GM03348 (cell line): ENCODE results near the gene KIF13A.
"Not testable (repeated sequence)": the region's sequence is repeated elsewhere in the genome, so short reads cannot be mapped to it uniquely, and the experiment has no call there.

Source experiments
- DNase-seq: peaks from one replicate; pipeline ENCODE4 v3.0.0; 2012; ENCODE audit warnings: low spot score

KIF13A gene

DNA sequence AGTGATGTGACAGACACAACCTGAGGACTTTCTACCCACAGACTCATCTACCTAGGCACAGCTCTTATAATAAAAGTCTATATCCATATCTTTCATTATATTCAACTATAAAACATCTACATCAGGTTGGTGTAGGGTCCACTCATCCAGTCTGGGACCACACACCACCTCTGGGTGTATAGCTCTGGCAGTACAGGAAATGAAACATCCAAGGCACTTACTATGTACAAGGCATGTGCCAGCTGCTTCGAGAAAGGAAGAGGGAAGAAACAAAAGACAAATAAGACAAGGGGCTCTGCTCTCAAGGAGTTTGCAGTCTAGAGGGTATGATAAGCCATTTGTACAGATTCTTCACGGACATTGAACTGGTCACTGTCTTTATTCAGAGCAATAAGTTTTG is 18.6 kb downstream of the KIF13A start:
- DNase-seq = no peak

DNA sequence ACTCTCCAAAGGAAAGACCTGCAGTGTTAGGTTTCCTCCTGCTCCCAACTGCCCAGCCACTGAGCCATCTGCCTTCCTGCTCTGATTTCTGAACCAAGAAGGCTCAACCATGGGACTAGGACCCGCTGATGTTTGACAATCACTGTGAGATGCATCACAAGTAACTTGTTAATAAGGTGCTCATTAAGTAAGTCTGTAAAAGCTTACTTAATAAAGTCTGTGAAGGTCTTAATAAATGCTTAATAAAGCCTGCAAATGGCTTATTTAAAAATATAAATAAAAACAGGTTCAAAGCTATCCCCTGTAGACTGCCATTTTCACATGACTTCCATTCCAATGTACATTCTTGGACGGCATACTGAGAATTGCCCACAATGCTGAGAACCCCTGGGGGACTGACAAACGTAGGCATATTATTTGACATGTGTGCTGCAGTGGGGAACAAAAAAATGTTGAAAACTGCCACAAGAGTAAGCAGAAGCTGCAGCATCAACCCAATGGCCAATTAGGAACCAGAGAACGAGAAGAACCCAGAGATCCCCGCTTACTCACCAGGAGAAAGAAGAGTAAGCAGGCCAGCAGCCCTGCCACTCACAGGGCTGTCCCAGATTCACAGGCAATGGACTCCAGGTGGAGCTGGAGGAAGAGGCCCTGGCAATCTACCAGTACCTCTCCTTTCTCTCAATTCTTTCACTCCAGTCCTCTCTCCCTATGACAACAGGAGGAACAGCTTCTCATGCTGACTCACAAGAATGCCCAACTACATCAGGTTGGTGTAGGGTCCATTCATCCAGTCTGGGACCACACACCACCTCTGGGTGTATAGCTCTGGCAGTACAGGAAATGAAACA is 19.5 kb downstream of the KIF13A start:
- DNase-seq = no peak

DNA sequence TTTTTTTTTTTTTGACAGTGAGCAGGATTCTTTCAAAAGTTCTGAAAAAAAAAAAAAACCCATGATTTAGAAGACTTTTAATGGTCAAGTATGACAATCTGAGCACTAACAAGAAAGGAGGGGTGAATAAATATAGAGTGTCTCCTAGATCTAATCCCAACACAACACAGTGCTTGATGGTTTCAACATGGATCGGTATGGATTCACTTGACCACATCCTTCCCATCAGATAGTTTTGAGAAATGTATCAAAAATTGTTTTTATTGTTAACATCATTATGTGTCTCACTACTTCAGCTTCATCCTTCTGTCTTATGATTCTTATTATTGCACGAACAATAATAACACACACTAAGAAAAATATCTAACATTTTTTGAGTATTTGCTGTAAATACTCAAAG is 21.0 kb downstream of the KIF13A start:
- DNase-seq = no peak

DNA sequence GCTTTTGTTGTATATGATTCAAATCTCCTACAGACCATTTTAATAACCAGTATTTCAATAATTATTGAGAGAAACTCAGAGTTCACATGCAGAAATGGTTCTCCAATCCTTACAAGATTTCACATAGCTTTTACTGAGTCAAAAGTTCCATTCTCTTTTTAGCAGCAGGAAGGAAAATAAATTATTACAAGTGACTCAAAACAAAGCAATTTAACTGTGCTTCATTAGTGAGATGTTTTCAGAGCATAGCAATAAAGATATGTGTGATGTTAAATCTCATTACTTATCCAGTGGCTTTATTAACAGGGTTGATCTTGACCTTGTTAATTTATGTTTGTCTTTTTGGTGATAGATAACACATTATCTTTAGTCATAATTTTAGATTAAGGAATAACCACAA is 22.0 kb downstream of the KIF13A start:
- peak; percentile 45 for DNase-seq

DNA sequence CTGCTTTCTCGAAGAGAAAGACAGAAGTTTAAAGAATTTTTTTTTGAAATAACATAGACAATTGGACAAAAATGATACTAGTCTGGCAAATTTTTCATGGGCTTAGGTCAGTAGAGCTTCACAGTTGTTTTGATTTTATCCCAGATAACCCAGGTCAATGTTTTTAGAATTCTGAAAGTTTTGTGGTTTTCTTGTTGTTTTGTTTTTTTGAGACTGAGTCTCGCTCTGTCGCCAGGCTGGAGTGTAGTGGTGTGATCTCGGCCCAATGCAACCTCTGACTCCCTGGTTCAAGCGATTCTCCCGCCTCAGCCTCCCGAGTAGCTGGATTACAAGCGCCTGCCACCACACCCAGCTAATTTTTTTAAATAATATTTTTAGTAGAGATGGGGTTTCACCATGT is 22.8 kb downstream of the KIF13A start:
- DNase-seq = no peak

DNA sequence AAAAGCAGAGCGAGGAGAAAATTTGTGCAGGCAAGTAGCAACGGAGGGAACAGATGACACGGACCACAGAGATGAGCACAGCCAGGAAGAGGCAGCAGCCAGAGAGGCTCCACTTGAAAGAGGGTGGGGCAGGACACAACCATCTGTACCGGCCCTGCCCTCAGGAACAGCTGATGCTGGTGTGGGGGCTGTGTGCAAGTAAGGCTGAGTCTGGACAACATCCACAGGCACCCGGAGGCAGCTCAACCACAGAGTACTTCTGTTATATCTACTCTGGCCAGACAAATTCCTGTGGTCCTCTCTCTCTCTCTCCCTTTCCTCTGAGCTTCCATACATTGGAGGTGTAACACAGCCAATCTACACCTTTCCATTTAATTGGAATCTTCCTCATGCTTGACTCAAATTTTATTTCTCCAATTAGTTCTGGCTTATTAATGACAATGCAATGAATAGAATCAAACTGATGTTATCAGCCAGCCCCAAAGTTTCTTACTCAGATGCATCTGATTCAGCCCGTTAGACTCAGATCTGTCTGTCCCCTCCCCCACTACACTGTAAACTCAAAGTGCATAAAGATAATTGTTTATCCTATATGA is 24.9 kb downstream of the KIF13A start:
- DNase-seq = peak; percentile 96

DNA sequence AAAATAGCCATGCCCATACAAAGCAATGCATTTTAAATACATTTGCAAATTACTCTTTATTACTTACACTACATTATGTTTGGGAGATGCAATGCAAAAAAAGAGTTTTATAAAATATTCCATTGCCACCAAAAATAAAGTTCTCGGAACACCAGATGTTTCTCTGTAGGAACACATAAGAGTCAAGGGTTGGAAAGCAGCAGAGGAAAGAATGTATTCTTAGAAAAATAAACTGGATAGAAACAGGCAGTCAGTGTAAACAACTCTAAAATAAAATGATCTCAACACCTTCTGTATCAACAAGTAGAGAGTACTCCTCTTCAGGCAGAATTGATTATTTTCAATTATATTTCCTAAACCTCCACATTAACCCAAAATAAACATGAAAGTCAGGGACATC is 28.1 kb downstream of the KIF13A start:
- no peak for DNase-seq

DNA sequence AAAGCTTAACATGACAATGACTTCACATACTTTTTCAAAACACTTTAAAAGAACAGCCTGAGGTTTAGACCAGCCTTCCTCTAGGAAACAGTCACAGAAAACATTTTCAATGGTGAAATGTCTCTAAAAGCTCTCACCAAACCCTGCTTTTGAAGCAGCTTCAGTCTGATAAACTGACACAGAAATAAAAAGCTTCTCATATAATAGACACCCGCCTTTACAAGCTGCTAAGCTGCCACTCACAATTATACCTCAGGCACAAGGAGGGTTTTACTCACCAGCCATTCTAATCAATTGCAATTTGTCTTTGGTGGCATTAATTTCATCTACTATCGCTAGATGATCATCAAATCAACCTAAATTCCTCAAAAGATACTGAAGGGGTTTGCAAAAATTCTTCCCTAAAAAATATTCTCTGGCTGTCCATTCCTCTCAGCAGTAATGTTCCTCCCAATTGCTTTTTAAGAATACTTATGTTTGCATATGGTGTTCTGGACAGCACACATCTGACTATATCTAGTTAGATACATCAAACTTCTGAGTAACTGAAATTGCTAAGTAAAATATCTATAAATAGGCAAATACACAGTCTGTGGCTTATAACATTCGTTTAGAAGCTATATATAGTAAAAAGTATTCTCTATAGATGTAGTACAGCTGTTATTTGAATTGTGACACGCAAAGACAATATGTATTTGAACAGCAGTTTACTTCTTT is 29.4 kb downstream of the KIF13A start:
- DNase-seq = no peak

DNA sequence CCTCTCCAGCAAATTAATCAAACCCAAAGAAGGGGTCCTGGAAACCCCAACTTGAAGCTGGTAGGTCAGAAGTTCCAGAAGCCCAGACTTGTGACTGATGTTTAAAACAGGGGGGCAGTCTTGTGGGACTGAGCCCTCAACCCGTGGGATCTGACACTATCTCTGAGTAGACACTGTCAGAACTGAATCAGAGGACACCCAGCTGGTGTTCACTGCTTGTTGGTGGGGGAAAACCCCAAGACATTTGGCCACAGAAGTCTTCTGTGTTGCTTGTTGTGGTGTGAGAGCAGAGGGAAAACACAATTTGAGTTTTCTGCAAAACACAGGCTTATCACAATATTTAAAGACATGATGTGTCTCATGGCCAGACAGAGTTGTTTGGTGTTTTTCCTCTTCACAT is 29.9 kb downstream of the KIF13A start:
- DNase-seq = no peak

DNA sequence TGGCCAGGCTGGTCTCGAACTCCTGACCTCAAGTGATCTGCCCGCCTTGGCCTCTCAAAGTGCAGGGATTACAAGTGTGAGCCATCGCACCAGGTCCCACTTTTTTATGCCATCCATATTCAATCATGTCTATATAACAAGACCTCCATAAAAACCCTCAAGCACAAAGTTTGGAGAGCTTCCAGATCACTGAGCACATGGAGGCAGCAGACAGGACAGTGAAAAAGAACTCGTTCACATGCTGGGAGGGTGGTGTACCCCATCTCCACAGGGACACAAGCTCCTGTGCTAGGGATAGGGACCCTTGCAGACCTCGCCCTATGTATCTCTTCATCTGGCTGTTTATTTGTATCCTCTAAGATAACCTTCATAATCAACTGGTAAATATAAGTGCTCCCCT is 30.3 kb downstream of the KIF13A start:
- no peak for DNase-seq

DNA sequence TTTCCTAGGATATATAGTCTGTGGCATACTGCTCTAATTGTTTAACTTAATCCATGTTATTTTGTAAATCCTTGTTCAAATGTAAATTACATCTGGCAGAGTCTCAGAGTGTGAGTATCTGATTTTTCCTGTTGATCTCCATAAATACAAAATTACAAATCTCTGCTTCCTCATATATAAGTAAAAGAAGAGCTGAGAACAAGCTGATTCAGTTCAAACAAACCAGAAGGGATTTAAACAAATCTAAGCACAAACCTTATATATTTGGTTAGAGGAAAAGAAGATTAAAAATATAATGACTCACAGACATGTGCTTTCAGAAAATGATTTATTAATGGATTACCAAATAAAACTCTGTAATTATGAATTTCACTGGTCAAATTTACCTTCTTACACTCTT is 37.3 kb downstream of the KIF13A start:
- DNase-seq = no peak

DNA sequence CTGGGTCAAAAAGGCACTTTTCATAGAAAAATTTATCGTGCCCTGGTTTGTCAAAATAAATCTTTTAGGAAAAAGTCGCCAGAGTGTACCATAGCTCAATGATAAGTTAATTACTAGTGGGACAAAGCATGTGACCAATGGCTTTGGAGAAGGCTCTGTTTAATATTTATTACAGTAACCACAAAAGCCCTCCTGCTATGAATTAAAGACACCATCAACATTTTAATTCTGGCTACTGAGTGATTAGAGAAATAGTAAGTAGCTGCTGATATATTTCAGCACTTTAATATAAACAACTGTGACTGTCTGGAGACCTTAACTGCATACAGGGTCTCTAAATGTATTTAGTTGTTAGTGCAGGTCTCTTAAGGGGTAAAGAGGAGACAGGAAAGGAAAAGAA is 38.3 kb downstream of the KIF13A start:
- no peak for DNase-seq

DNA sequence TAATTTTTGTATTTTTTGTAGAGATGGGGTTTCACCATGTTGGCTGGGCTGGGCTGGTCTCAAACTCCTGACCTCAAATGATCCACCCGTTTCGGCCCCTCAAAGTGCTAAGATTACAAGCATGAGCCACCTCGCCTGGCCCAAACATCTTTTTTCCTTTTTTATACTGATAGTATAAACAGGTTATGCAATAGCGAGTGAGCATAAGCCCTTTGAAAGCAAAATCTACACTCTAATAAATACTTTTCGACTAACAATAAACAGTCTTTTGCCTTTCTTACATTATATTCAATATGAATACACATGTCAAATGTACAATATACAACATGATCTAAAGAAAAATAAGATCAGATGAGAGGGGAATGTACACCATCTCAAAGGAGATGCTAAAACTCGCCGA is 38.7 kb downstream of the KIF13A start:
- no peak for DNase-seq

DNA sequence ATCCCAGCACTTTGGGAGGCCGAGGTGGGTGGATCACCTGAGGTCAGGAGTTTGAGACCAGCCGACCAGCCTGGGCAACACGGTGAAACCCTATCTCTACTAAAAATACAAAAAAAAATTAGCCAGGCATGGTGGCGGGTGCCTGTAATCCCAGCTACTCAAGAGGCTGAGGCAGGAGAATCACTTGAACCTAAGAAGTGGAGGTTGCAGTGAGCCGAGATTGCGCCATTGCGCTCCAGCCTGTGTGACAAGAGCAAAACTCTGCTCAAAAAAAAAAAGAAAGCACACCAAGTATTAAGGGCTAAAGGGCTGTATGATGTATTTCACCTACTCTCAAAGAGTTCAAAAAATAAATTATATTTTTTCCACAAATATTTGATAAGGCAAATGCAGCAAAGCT is 39.9 kb downstream of the KIF13A start:
- DNase-seq = not testable (repeated sequence)

DNA sequence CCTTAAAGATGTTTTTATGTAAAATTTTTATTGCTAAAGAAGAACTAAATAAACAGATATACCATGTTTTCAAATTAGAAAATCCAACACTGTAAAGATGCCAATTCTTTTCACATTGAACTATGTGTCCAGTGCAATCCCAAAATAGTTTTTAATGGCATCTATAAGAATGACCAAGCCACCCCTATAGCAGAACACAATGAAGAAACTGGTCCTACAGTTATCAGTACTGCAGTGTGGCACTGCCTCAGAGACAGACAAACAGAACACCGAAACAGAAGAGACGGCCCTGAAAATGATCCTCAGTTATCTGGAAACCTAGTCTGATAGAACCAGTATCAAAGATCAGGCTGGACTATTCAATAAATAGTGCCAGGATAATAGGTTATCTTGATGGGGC is 41.9 kb downstream of the KIF13A start:
- DNase-seq = no peak

DNA sequence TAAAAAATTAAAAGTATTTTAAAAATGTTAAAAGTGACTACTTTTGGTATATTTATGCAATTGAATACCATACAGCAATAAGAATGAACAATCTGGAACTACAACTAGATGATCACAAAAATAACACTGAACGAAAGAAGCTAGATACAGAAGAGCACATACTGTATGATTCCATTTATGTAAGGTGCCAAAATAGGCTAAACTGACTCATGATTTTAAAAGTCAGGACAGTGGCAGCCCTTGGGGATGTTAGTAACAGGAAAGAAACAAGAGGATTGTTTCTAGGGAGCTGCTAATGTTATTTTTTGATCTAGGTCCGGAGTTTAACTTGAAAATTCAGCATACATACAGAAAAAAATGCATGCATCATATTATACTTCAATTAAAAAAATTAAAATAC is 42.3 kb downstream of the KIF13A start:
- DNase-seq = peak; percentile 44

DNA sequence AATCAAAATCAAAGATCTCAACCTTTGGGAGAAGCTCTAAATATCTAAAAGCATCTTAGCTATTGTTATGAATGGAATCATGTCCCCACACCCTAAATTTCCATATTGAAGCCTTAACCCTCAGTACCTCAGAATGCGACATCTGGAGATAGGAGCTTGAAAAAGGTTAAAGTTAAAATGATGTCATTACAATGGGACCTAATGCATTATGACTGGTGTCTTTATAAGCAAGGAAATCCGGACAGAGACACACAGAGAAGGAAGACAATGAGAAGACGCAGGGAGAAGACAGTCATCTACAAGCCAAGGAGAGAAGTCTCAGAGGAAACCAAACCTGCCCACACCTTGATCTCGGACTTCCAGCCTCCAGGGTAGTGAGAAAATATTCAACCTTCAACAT is 46.1 kb downstream of the KIF13A start:
- no peak for DNase-seq

DNA sequence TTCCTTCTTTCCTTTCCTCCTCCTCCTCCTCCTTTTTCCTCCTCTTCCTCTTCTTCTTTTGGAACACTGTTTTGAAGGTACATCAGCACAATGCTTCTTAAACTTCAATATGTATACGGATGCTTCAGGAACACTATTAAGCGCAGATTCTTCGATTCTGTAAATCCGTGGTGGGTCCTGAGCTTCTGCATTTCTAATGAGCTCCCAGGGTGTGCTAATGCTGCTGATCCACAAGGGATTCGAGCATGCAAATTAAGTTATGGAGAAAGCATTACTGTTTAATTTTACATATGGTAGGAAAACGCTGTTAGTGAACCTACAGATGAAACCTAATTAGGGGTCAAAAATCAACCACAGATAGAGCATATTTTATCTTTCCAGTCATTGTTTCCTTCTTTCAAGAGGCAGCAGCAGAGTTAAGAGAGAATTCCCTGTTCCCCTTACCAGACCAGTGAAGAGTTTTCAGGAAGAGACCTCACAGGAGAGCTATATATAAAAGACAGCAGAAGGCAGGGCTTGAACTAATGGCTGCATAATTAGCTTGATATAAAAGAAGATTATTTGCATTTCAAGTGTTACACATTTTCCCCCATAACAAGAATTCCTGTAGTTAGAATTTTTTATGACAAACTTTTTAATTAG is 47.2 kb downstream of the KIF13A start:
- no peak for DNase-seq

DNA sequence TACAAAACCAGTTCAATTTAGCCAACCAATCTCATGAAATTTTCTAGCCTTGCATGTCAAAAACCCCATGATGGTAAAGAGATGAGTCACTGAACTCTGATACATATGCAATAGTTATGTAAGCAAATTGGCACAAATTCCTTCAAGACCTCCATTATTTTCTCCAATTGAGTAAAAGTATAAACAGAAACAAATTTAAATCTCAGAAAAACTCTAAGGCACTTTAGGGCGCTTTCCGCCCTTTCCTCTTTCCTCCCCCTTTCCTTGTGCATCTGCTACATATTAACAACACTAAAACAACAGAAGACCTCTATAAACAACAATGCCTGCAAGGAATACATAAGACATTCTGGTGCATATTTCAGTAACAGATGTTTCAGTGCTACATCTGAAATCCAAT is 48.5 kb downstream of the KIF13A start:
- no peak for DNase-seq

DNA sequence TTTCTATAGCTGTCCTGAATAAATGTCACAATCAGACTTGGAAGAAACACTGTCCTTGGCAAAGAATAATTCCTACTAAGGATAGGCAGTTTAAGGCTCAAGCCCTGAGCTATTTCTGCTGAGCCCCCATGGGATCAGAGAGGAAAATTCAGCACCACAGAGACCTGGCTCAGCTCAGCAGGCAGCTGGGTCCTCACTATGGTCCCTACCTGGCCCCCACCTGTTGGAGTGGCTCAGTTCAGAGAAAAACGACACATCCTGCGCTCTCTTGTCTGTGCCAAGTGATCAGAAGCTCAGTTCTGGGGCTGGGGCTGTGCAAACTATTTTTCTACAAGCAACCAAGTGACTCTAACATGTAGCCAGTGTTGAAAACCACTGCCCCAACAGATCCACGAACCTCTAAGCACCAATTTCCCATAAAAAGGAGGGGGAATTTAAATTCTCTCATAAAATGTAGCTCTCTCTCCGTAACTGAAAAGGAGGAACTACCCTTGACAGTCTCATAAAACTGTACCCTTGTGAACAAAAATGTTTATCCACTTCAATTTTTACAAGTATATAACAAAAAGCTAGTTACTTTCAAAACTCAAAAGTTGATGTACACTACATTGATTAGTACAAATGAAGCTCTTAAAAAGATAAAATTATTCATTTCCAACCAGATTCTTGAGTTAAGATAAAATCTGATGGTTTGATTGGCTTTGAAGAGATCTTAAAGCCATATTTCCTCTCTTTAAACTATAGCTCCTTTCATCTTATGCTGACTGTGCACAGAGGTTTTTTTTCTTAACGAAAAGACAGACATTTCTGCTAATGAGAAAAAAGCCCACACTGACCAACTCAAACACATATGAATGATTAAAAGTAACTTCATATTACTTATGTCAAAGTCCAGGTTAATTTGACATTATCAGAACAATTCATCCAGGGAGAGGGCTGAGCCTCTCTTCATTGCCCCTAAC is 52.0 kb downstream of the KIF13A start:
- no peak for DNase-seq

DNA sequence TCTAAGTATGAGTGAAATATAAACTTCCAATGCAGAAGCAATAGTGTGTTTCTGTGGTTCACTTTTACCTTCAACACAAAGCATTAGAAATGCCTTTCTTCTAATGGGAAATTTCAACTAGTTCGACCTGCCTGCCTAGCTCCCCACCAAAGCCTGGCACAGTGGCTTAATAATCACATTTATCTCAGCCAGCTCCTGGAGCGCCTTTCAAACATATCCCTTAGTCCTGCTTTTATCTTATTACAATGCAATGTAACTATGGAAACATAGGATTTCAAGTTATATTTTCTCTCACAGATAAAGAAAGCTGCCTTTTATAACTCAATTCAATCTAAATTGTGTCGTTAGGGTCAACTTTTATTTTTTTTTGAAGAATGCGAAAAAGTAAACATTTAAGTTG is 53.7 kb downstream of the KIF13A start:
- DNase-seq = no peak
